LoVo (cell line): ENCODE measurements around the gene CFAP90.
A peak's percentile ranks its signal among the peaks of the same experiment; 100 is the strongest.

Source experiments
- DNase-seq: peaks from one replicate; pipeline ENCODE4 v3.0.0-alpha.2; 2016; ENCODE audit warnings: low spot score

The CFAP90 gene, protein sequence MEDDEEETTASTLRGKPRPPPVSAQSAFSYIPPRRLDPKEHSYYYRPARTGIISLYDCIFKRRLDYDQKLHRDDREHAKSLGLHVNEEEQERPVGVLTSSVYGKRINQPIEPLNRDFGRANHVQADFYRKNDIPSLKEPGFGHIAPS

DNA sequence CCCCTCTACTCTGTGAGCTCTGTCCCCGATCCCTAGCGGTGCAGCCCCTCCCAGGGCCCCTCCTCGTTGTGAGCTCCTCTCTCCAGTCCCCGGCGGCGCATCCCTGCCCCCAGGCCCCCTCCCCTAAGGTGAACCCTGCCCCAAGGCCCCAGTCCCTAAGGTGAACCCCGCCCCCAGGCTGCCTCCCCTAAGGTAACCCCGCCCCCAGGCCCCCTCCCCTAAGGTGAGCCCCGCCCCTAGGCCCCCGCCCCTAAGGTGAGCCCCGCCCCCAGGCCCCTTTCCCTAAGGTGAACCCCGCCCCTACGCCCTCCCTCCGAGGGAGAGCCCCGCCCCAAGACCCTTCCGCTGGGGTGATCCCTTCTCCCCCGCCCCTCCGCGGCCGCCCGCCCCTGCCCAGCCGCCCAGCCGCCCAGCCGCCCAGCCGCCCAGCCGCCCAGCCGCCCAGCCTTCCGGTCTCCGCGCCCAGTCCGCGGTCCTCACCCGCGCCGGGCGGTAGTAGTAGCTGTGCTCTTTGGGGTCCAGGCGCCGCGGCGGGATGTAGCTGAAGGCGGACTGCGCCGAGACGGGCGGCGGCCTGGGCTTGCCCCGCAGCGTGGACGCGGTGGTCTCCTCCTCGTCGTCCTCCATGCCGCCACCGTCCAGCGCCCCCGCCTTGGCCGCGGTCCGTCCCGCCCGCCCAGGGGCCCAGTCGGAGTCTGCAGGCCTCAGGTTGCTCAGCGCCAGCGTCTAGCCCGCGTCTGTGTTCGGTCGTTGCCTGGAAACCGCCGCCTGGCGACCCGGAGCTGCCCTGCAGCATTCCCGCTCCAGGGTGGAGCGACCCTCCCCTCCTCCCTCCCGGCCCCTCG is at the start of gene CFAP90:
TSS of gene CFAP90 (minus strand) at position 739 of the 845 bp plus-strand sequence. CDS start at position 627, 112 bp downstream.
- DNase-seq = no peak

- DNase-seq = peak; percentile 21
Observed at GRCh38 chr5:7897014-7897600, 46.2 kb upstream of the CFAP90 start.

GRCh38 chr5:7894860-7895259 is 43.9 kb upstream of the CFAP90 start:
- no peak for DNase-seq

- no peak for DNase-seq
Observed at GRCh38 chr5:7894439-7894838, 43.5 kb upstream of the CFAP90 start.

DNA sequence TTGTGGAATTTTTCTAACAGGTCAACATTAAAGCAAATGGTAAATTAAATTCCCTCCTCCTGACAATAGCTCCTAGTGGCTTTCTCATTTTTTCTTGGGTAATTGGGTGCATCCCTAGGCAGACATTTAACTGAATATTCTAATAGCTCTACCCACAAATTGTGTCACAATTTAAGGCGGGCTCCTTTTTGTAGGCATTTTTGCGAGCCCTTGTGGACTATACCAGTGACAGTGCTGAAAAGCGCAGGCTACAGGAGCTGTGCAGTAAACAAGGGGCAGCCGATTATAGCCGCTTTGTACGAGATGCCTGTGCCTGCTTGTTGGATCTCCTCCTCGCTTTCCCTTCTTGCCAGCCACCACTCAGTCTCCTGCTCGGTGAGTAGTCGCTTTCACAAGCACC is 38.0 kb upstream of the CFAP90 start:
- DNase-seq = no peak

DNA sequence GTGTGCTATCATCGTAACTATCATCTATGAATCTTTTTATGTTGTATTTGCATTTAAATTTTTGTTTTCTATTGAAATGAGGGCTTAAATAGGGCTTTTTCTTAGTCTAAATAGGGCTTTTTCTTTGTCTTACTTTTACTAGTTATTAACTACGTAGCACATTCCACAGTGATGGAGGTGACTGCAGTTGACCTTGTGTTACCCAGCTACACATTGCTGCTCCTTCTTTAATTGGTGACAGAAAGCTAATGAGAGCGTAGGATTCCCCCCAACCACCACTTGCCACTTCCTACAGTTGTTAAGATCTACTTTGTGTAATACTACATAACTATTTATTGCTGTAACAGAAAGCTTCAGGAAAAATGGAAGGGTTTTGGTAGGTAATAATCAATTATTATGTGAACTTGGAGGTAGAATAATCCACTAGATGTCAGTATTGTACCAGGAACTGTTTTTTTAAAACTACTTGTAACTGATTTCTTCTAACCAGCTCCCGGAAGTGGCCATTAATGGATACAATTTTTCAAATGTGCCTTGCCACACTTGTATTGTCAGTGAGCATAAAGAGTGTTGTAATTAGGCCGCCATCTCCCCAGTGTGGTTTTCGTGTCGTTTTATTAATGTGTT is 36.0 kb upstream of the CFAP90 start:
- DNase-seq = peak; percentile 41

DNA sequence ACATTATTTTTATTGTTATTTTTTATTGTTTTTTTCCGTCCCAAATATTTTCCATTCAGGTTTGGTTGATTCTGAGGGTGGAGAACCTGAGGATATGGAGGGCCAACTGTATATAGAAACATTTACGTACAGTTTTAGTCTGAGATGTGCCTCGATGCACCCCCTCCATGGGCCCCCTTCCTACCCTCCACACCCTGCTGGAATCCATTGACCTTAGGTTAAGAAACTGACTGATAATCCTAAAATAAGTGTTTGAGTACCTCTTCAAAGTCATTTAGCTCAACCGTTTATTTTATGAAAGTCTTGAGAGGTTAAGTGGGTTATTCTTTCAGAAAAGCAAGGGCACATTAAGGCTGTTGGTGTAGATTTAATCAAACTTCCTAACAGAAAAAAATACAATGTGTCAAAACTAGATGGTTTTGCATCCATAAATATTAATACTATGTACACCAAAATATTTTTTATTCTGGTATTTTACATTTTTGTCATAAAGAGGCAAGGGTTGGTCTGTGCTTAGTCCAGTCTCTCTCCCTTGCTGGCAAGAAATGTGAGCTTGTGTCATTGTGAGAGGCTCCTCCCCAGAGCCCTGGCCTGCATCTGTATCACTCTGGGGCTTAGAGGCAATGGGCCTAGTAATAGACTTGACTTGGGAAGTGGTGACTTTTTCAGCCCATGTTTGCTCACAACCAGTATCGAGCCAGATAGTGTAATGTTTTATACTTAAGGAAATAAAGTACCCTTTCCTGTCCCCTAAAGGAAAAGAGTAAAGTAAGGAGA is 33.7 kb upstream of the CFAP90 start:
- DNase-seq = no peak

- DNase-seq = no peak
Observed at GRCh38 chr5:7882926-7883325, 32.0 kb upstream of the CFAP90 start.

- DNase-seq = no peak
Observed at GRCh38 chr5:7881816-7882215, 30.9 kb upstream of the CFAP90 start.

- no peak for DNase-seq
Observed at GRCh38 chr5:7881091-7881490, 30.2 kb upstream of the CFAP90 start.

DNA sequence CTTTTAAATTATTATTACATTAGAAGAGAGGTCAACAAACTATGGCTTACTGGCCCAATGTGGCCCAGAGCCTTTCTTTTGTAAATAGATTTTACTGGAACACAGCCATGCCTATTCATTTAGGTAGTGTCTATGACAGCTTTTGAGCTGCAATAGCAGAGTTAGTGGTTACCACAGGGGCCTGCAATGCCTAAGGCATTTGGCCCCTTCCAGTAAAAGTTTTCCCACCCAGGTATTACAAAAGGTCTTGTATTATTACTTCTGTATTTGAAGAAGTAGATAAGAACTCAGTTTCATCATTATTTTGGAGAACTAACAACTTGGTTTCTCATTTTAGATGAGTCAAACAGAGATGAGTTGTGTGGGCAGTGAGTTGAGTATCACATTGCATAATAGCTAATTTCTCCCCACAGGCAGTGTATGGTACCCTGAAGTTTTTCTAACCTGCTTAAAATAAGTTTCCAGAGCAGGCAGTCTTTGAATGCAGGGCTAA is 27.5 kb upstream of the CFAP90 start:
- no peak for DNase-seq

DNA sequence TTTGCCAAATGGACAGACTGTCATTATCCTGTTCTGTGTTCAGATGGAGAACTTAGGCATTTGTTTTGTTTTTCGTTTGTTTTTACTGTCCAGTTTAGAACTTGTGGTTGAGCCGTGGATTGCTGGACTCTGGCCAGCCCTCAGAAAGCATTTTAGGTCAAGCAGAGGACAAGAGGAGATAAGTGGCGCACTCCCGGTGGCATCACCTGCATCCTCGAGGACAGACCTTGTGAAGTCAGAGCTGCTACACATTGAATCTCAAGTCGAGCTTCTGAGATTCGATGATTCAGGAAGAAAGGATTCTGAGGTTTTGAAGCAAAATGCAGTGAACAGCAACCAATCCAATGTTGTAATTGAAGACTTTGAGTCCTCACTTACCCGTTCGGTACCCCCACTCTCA is 26.9 kb upstream of the CFAP90 start:
- DNase-seq = no peak

GRCh38 chr5:7876867-7877266 is 25.9 kb upstream of the CFAP90 start:
- no peak for DNase-seq

- no peak for DNase-seq
Observed at GRCh38 chr5:7875151-7875550, 24.2 kb upstream of the CFAP90 start.

- DNase-seq = no peak
Observed at GRCh38 chr5:7874639-7875038, 23.7 kb upstream of the CFAP90 start.

- no peak for DNase-seq
Observed at GRCh38 chr5:7873216-7873615, 22.3 kb upstream of the CFAP90 start.

- DNase-seq = no peak
Observed at GRCh38 chr5:7872517-7873130, 21.7 kb upstream of the CFAP90 start.

DNA sequence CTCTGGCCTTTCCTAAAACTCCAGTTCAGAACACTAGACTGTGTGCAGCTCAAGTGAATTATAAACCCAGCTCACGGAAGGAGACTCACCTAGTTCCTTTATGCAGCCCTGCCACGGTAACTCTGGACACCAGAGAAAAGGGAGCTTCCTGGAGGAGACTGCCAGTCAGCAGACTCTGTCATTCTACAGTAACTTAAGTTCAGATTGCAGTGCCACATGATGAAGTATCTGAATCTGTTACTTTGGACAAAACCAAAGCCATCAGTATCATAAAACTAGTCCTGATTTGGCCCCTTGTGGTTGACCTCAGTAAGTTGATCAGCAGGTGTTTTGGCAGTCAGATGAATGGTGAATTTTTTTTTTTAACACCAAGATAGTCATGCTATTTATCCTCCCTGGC is 20.7 kb upstream of the CFAP90 start:
- DNase-seq = no peak

- DNase-seq = no peak
Observed at GRCh38 chr5:7869474-7870136, 18.7 kb upstream of the CFAP90 start.

- peak; percentile 98 for DNase-seq
Observed at GRCh38 chr5:7868773-7869473, 18.0 kb upstream of the CFAP90 start, which contains the start of the genes FASTKD3 and MTRR. FASTKD3 (minus strand) TSS chr5:7869031; CDS start chr5:7868083, 948 bp downstream. MTRR (plus strand) TSS chr5:7869148; CDS start chr5:7870795, 1,647 bp downstream.
